Measurements from ENCODE around the gene CACNA2D2.
A peak's percentile ranks its signal among the peaks of the same experiment; 100 is the strongest.

Gene CACNA2D2

GRCh38 chr3:50470658-50471057, 32.8 kb downstream of the CACNA2D2 start:
- FAIRE-seq: no peak

DNA sequence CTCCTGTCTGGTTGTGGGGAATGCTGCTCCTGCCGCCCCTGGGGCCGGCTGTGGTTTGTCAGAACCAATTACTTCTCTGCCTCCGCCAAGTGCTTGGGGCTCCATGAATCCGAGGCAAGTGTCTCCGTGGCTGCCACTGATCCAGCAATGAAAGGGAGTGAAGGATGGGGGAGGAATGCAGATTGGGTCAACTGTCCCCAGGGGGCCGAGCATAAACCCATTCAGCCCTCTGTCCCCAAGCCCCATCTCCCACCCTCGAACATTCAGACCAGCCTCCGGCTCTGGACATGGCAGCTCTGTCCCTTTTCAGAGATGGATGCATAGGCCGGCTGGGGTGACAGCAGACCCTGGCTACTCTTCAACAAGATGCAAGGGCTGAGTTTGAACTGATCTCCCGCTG, 35.5 kb downstream of the CACNA2D2 start:
- FAIRE-seq (no peak), DNase-seq (ENCODE audit: insufficient read length, low spot score) (no peak)

More at GRCh38 chr3:50470658-50471057, 32.8 kb downstream of the CACNA2D2 start:
- DNase-seq (ENCODE audit: insufficient read length, low spot score): no peak

- DNase-seq (ENCODE audit: insufficient read length, low spot score): no peak
- no peak for FAIRE-seq
Measured at GRCh38 chr3:50466177-50466576, 37.3 kb downstream of the CACNA2D2 start.

DNA sequence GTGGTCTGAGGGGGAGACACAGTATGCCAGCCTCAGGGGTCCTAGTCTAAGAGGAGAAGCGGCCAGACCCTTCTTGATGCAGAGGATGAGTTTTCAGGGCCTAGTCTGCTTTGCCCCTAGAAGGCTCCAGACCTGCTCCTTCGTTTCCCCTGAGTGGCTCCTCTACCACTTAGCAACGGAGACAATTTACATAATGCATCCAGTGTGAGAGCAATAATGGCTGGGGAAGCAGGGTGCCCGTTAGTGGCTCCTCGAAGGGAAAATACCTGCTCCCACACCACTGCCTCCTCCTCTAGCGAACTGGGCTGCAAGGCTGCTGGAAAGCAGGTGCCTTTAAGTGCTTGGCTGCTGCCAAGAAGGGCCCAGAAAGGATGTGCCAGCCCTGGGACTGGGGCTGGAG, 38.9 kb downstream of the CACNA2D2 start:
- DNase-seq (ENCODE audit: insufficient read length, low spot score) (no peak), FAIRE-seq (no peak)

DNA sequence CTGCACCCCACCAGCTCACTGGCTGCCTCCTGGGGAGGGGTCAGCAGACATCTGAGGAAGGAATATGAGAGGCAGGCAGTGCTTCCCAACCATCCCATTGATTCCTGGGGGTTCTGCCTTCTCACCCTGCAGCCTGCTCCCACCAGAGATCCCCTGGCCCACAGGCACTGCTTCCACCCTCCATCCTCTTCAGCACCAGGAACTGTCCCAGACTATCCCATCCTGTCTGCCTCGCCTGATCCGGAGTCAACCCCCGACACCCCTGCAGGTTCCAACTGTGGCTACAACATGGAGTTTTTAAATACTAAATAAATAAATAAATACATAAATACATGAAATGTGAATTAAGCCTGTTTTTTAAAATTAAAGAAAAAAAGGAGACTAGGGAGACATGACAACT, 43.6 kb downstream of the CACNA2D2 start:
- DNase-seq (ENCODE audit: insufficient read length, low spot score) (no peak), FAIRE-seq (no peak)

GRCh38 chr3:50457988-50458387, 45.4 kb downstream of the CACNA2D2 start:
- no peak for FAIRE-seq
- no peak for DNase-seq (ENCODE audit: insufficient read length, low spot score)

DNA sequence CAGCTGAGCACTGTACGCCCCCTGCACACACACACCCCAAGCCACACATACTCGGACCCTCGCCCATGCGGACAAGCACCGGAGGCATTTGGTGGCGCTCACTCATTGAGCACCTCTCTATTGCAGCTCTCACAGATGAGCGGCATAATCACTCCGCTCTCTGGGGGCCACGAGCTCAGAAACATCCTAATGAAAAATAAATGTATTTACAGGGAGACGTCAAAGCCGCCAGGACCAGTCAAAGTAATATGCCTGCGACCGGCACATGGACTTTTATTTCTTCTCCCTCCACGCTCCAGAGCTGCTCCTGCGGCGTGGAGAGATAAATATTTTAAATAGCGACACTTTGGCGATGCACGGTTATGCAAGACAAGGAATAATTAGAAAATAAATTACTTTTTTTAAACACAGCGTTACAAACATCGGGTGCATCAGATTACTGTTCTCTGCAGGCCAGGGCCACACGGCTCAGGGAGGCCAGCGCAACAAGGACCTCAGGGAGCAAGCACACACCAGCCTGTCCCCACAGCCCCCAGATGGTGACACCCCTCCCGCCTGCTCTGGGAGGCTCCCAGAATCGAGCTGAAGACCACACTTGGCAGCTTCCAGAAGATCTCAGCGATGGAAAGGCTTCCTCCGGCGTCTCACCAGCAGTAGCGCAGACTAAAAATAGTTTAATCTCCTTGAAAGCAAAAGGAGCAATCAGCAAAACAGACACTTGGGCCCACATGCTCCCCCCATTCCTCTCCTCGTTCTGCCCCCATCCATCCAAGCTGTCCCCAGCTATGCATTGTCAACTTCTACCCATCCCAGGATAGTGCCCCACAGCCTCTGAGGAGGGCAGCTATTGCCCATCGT, 48.0 kb downstream of the CACNA2D2 start:
- no peak for FAIRE-seq
- no peak for DNase-seq (ENCODE audit: insufficient read length, low spot score)

- DNase-seq (ENCODE audit: insufficient read length, low spot score) (no peak), FAIRE-seq (no peak)
Measured at GRCh38 chr3:50454481-50455070, 48.9 kb downstream of the CACNA2D2 start.

DNA sequence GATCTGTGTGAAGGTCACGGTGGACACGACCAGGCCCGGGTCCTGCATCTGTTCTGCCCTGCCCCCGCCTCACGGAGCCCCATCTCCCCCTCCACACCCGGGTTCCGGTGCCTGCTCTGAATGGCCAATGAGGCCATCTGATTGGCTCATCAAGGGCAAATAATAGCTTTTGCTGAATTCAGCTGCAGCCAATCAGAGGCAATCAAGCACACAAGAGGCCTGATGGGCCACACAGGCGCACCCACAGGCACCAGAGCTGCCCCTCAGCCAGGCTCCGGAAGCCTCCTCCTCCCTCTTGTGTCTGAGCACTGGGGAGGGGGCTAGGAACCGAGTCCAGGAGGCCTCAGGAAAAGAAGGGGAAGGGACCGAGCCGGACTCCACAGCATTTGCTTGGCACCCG, 49.5 kb downstream of the CACNA2D2 start:
- FAIRE-seq (no peak), DNase-seq (ENCODE audit: insufficient read length, low spot score) (no peak)

GRCh38 chr3:50450209-50450921, 53.1 kb downstream of the CACNA2D2 start:
- DNase-seq (ENCODE audit: insufficient read length, low spot score): no peak

DNA sequence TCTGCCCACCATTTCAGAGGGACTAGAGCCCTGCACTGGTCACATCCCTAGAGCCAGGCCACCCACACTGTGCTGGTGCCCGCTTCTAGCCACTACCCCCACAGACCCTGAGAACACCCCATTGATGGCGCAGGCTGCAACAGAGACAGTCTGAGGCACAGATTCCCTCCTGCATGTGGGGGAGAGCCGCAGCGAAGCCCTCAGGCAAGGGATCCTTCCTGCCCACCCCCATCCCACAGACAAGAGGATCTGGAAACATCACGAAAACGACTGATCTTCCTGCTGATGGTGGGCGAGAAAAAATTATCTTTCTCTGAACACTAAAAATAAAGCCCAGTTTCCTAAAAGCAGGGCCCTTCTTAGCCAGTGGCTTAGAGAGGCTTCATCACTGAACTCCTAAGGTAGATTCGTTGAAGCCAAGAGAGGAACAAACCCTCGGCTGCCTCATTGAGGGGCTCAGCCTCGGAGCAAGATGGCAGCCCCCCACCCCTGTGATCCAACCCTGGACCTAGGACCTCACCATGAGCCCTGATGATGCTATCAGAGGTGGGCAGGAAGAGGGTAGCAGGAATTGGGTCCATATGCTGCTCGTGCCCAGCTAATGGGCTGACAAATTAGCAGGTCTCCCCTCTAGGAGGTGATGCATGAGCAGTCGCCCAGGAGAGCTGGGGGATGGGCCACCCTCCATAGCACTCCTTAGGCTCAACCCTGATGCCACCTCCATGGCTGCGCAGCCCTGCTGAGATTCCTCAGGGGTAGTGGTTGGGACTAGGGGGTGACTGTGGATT, 54.5 kb downstream of the CACNA2D2 start:
- FAIRE-seq (no peak), DNase-seq (ENCODE audit: insufficient read length, low spot score) (no peak)

More at GRCh38 chr3:50450209-50450921, 53.1 kb downstream of the CACNA2D2 start:
- no peak for FAIRE-seq

DNA sequence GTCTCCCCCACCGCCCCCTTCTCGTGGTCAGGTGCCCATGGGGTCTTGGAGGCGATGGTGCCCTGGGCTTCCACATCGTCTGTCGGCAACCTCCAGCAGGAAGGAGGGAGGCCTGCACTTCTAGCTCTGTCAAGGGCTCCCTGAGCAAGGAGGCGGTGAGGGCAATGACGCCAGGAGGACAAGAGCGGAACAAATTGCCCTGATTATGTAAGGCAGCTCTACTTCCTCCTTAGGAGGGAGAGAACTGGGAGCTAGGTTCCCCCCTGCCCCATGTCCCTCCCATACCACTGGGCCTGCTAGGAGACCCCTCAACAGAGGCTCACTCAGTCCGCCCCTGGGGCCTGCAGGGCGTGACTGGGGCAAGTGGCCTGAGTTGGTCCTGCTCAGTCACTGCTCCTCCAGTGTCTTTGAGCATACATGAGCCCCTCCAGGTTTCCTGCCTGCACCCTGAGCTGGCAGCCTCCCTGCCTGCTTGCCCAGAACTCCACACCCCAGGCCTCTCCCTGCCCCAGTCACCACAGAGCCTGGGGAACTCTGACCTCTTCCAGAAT, 56.1 kb downstream of the CACNA2D2 start:
- FAIRE-seq: no peak
- no peak for DNase-seq (ENCODE audit: insufficient read length, low spot score)

GRCh38 chr3:50445919-50446318, 57.5 kb downstream of the CACNA2D2 start:
- DNase-seq (ENCODE audit: insufficient read length, low spot score): no peak
- no peak for FAIRE-seq

- DNase-seq (ENCODE audit: insufficient read length, low spot score): no peak
- no peak for FAIRE-seq
Measured at GRCh38 chr3:50444782-50445181, 58.7 kb downstream of the CACNA2D2 start.

DNA sequence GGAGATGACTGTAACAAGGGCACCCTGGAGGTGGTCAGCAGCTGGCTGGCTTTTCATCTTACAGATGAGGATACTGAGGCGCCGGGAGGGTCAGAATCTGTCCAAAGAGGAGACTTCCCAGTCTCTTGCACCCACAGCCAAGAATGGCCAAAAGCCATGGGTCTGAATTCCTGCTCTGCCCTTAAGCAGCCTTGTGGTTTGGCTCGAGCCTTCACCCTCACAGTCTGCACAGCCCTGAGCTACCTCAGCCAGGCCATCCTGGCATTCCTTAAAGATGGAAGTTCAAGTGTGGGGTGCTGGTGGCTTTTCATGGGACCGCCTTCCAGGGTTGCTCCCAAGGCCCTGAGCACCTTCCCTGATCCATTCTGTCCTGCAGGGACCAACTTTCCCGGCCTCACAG, 59.2 kb downstream of the CACNA2D2 start:
- FAIRE-seq (no peak), DNase-seq (ENCODE audit: insufficient read length, low spot score) (no peak)

DNA sequence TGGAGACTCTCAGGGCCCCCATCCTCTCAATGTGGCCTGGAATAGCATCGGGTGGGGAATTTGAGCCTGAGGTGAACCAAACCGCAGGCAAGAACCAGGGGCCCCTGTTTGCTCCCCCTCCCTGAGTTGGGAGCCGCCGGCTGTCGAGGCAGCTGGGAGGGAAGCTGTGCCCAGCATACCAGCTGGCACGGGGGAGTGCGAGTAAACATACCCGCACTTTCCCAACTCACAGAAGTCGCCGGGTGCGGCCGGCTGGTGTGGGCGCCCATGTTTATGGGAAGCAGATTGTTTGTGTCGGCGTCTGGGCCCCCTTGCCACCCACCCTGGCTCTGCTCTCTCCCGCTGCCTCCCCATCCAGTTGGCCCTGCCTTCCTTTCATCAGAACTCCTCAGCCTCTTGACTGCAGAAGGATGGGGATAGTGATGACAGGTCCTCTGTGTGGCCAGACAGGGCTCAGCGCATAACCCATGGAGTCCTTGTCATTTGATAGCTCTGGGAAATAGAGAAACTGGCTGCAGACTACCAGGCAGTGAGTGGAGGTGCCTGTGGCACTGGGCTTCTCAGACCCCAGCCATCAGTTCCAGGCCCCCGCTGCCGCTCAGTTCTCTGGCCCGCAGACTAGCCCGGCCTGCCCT, 60.4 kb downstream of the CACNA2D2 start:
- no peak for FAIRE-seq
- no peak for DNase-seq (ENCODE audit: insufficient read length, low spot score)

DNA sequence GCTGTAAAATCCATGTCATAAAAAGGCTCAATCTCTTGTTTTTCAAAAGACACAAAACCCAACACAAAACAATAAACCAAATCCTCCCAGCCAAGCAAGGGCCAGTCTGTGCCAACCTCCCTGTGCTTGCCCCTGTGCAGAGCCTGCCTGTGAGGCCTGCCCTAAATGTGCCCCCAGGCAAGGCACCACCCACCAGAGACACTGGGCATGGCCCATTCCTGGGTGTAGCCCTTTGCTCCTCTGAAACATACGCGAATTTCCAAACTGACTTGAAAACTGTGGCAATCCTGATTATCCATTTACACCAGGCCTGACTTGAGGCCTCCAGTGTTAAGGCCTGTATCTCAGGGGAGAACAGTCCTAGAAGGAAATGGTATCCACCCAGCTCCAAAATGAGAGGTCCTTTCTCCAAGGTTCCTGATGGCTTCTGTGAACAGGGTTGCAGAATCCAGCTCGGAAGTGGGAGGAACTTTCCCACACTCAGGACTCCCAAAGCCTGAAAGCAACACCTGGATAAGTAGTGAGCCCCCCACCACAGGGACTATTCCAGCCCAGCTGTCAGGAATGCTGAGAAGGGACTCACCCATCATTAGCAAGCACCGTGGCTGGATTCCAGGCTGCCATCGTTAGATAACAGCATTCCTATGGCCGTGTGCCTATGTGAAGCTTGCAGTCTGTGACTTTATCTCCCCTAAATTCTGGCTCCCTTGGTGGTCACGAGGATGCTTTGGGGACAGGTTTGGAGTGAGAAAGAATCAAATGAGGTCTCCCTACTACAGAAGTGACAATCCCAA, 61.8 kb downstream of the CACNA2D2 start:
- FAIRE-seq (no peak), DNase-seq (ENCODE audit: insufficient read length, low spot score) (no peak)

DNA sequence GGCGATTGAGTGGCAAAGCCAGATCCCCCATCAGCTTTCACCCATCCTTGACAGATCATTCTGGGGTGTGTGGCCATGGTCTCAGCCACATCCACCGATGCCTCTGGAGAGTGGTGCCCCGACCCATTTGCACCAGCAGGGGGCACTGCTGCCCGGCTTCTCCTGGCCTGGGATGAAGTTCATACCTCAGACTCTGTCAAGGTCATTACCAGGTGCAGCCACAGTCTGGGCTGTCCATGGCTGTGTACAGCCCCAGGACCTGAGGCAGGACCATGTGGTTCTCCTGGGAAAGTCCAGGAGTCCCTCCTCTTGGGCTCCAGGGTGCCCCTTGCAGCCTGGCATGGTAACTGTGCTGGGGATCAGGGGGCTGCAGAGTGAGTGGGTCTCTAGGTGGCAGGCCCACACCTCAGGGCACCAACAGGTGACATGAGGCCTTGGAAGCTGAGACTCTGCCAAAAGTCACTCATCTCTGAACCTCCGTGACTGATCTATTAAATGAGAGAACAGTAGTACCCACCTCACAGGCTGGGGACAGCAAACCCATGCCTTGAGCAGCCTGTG, 67.2 kb downstream of the CACNA2D2 start:
- DNase-seq (ENCODE audit: insufficient read length, low spot score): peak; percentile 85

More for the DNA sequence above, 67.2 kb downstream of the CACNA2D2 start:
- FAIRE-seq: no peak

Data from GM19239 (cell line).